GM12874 (cell line): Measurements from ENCODE around the gene WDR86.

Experiments used
- CTCF ChIP-seq: IDR thresholded peaks from 2 replicates; pipeline ENCODE4 v1.5.1; 2011; ENCODE audit warnings: low read depth, mild to moderate bottlenecking, control low read depth, low read length, moderate library complexity; ENCODE audit not compliant: insufficient read depth

Gene WDR86

DNA sequence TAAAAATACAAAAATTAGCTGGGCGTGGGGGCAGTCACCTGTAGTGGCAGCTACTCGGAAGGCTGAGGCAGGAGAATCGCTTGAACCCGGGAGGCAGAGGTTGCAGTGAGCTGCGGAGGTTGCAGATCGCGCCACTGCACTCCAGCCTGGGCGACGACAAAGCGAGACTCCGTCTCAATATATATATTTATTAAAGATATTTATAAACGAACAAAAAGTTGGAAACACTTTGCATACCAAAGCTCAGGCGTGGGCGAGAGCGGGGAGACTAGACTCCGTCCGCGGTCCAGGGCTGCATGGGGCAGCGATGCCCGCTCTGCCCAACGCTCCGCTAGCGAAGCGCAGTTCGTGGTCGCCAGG lies 38.0 kb upstream of the WDR86 start:
- no peak for TF ChIP-seq CTCF

GRCh38 chr7:151447312-151447711 lies 37.5 kb upstream of the WDR86 start:
- TF ChIP-seq CTCF = no peak

DNA sequence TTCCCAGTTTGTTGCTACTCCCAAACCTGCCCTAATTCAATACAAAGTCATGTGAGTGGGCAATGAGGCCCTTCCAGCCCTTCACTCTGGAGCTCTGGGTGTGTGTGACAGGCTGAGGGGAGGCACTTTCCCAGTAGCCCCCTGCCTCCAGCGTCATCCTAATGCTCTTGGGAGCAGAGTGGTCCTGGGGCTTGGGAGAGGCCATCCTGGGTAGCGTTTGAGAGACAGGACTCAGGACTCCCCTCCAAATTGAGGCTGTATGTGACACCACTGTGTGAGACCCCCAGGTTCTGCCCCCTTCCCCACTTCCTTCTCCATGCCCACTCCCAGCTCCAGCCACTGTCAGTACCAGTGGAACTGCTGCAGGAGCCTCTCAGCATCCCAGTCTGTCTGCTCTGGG lies 36.6 kb upstream of the WDR86 start:
- no peak for TF ChIP-seq CTCF

GRCh38 chr7:151444632-151445031 lies 34.8 kb upstream of the WDR86 start:
- no peak for TF ChIP-seq CTCF

GRCh38 chr7:151442776-151443496 lies 33.1 kb upstream of the WDR86 start:
- no peak for TF ChIP-seq CTCF

GRCh38 chr7:151440799-151441445 lies 31.1 kb upstream of the WDR86 start:
- no peak for TF ChIP-seq CTCF

DNA sequence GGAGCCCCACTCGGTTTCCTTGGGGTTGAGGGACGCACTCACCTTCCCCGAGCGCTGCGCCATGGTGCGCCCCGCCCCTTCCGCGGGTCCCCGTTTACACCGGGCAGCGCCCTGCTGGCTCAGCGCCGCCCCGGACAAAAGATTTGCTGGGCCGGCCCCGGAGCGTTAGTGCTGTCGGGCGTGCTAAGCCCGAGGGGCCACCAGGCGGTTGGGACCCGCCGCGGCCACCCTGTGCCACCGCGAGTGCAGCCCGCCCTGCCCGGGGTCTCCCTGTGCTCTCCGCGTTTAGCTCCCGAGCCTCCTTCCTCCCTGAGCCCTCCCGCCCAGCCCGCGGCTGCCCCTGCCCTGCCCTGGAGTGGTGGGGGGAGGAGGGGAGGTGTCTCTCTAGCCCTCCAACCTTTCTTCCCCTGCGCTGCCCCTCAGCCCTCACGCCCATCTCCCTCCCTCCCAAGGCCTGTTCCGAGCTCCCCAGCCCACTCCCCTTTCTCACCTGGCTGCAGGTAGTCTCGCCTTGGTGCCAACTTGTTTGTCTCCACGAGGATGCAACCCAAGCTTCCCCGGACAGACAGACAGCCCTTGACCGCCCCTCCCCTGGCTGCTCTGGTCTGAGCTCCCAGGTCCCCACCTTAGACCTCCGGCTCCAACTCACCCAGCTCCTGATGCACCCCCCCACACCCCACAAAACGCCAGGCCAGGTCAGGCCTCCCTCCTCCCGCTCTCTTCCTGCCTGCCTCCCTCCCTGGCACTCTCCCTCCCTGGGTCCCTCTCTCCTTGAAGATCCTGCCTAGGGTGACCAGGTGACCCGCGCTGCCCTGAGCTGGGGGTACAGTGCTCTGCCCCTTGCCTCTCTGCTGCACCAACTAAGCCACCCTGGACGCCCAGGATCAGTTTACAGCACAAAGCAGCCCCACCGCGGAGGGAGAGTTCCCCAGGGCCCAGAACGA lies 30.3 kb upstream of the WDR86 start, which contains the start of gene CRYGN:
CRYGN (minus strand) TSS at position 287 of the 944 bp plus-strand sequence; CDS start at position 63, 224 bp downstream.
- TF ChIP-seq CTCF = no peak
